ENCODE results near the gene RHBDL2.
"Not testable (repeated sequence)": the region's sequence is repeated elsewhere in the genome, so short reads cannot be mapped to it uniquely, and the experiment has no call there.

The RHBDL2 gene

GRCh38 chr1:38875811-38876210 lies 65.8 kb downstream of the RHBDL2 start:
- DNase-seq (ENCODE audit: low spot score): no peak

DNA sequence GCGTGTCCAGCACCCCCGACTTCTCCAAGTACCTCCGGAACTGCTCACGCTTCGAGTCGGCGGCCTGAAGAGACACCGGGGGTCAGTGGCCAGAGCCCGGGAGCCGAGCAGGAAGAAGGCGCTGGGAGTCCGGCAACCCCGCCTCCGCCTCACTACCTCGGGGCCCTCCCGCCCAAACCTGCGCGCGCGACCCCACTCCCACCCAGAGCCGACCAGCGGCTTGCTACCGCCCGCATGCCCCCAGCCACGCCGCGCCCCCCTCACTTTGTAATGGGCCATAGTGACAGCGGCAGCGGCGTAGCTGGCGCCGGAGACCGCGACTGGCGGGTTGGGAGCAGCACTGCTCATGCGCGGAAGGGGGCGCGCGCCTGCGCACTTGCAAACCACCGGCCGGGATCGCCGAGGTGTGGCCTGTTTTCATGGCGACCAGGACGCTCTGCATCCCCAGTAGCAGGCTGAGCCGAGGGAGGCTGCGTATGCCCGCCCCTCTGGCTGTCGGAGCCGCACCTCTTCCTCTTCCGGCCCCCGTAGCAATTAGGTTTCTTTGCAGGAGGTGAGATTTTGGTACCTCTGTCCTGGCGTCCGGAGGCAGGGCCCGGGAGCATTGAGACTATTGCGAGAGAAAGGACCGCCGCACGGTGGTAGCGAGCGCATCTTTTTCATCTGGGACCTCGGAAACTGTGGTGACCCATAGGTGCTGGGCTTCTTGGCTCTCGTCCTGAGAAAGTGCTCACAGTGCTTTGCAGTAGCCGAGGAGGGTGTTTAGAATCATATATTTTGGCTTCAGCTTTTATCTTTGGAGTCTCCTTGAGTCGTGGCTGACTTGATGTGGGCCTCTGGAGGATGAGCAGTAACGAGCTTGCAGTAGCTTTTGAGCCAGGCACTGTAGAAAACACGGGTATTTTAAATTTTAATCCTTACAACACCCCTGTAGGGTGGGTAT lies 68.3 kb downstream of the RHBDL2 start, which contains the start of gene MYCBP:
MYCBP (minus strand) TSS at position 322 of the 943 bp plus-strand sequence; CDS start at position 279, 43 bp downstream.
- peak; percentile 99 for DNase-seq (ENCODE audit: low spot score)

GRCh38 chr1:38872401-38873026 lies 69.1 kb downstream of the RHBDL2 start:
- DNase-seq (ENCODE audit: low spot score): no peak

GRCh38 chr1:38870996-38871395 lies 70.6 kb downstream of the RHBDL2 start:
- no peak for DNase-seq (ENCODE audit: low spot score)

- no peak for DNase-seq (ENCODE audit: low spot score)
These were observed 74.4 kb downstream of the RHBDL2 start for GRCh38 chr1:38867208-38867607.

- DNase-seq (ENCODE audit: low spot score): no peak
These were observed 76.4 kb downstream of the RHBDL2 start for GRCh38 chr1:38865112-38865715.

GRCh38 chr1:38860454-38860795 lies 81.2 kb downstream of the RHBDL2 start:
- no peak for DNase-seq (ENCODE audit: low spot score)

GRCh38 chr1:38859561-38860453 lies 81.8 kb downstream of the RHBDL2 start, which contains the start of gene RRAGC:
Gene RRAGC (minus strand): TSS chr1:38859772. CDS start chr1:38859646, 126 bp downstream.
- peak; percentile 100 for DNase-seq (ENCODE audit: low spot score)

- DNase-seq (ENCODE audit: low spot score): peak; percentile 39
These were observed 82.6 kb downstream of the RHBDL2 start for GRCh38 chr1:38858833-38859560.

- DNase-seq (ENCODE audit: low spot score): no peak
These were observed 88.8 kb downstream of the RHBDL2 start for GRCh38 chr1:38852780-38853179.

DNA sequence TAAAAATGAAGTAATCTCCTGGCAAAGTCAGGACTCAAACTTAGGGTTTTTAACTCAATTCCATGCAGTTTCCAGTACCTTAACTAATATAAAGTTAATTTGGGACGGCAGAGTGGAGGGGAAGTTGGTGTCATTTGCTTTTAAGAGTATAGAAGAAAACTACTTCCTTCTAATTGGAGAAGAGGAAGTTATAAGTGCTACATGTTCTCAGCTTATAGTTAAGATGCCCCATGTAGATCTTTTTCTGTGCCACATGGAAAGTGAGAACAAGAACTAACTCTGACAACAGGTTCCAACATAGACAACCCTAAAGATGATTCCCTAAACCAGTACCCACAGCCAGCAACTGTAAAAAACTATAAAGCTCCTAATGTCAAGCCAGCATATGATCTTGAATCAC lies 93.6 kb downstream of the RHBDL2 start:
- DNase-seq (ENCODE audit: low spot score): no peak

DNA sequence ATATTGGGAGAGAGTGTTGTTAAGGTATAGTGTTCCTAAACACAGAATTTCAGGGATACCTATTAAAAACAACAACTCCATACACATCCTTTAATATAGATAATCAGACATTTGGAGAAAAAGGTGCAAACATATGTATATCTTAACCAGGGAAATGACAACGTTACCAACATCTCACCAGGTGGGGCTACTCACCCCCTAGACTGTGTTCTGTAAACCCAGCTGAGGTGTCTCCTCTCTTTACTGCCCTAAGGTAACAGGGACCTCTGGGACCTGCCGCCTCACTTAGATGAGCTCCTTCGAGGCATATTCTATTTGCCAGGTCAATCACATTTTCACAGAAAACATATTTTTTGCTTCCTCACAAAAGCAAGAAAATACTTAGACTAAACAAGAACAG lies 95.4 kb downstream of the RHBDL2 start:
- no peak for DNase-seq (ENCODE audit: low spot score)

DNA sequence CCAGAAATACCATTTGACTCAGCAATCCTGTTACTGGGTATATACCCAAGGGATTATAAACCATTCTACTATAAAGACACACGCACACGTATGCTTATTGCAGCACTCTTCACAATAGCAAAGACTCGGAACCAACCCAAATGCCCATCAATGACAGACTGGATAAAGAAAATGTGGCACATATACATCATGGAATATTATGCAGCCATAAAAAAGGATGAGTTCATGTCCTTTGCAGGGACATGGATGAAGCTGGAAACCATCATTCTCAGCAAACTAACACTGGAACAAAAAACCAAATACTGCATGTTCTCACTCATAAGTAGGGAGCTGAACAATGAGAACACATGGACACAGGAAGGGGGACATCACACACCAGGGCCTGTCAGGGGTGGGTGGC lies 96.5 kb downstream of the RHBDL2 start:
- DNase-seq (ENCODE audit: low spot score): not testable (repeated sequence)

DNA sequence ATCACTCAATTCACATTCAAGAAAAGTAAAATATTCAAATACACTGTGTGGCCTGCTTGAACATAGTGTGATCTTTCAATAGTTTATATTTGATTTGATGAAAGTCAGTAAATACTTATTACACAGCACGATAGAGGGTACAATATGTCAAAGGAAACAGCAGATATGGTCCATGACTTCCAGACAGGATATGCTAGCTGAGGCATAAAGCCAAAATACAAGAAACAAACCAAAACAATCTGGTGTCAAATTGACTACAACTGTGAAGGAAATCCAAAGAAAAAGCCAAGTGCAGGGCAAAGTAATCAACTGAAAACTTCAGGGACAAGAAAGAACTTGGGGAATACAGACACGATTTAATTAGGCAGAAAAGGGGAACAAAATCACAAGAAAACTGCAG lies 101.3 kb downstream of the RHBDL2 start:
- DNase-seq (ENCODE audit: low spot score): no peak

DNA sequence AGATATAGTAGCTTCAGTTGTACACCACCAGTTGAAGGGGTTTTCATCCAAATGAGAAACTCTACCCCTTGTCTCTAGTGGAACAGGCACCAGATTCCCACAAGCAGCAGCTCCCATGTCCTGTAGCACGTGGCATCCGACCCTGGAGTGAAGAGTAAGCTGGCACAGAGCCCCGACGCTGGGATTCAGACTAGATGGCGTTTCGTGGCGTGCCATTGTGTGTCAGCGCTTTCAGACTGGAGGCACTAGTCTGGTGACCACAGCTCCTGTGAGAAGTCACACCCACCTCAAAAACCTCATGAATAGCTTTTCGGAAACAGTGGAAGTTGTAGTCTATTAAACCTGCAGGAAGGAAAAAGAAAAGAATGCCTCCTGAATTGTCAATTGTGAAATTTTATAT lies 102.3 kb downstream of the RHBDL2 start:
- no peak for DNase-seq (ENCODE audit: low spot score)

- DNase-seq (ENCODE audit: low spot score): not testable (repeated sequence)
These were observed 105.3 kb downstream of the RHBDL2 start for GRCh38 chr1:38836316-38836715.
